Measurements from ENCODE around the gene ERFL.

The ERFL gene

GRCh38 chr19:41913538-41914423, 14.5 kb downstream of the ERFL start:
- no peak for DNase-seq (ENCODE audit: low spot score)

GRCh38 chr19:41912899-41913537, 15.2 kb downstream of the ERFL start:
- DNase-seq (ENCODE audit: low spot score): no peak

- no peak for DNase-seq (ENCODE audit: low spot score)
Measured at GRCh38 chr19:41911889-41912731, 16.1 kb downstream of the ERFL start.

GRCh38 chr19:41910992-41911888, 17.0 kb downstream of the ERFL start:
- no peak for DNase-seq (ENCODE audit: low spot score)

- no peak for DNase-seq (ENCODE audit: low spot score)
Measured at GRCh38 chr19:41910240-41910991, 17.8 kb downstream of the ERFL start.

DNA sequence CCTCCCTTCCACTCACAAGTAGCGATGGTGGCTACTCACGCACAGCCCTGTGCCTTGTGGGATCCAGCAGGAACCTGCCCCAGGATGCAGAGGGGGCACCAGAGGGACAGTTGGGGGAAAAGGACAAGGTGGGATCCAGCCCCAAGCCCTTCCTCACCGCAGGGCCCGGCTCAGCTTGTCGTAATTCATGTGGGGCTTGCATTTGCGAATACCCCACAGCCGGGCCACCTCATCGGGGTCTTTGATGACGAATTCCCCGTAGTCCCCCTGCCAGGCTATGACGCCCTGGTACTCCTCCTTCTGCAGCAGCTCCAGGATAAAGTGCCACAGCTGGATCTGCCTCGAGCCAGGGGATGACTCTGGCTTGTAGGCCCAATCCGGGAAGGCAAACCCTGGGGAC, 18.5 kb downstream of the ERFL start:
- no peak for DNase-seq (ENCODE audit: low spot score)

DNA sequence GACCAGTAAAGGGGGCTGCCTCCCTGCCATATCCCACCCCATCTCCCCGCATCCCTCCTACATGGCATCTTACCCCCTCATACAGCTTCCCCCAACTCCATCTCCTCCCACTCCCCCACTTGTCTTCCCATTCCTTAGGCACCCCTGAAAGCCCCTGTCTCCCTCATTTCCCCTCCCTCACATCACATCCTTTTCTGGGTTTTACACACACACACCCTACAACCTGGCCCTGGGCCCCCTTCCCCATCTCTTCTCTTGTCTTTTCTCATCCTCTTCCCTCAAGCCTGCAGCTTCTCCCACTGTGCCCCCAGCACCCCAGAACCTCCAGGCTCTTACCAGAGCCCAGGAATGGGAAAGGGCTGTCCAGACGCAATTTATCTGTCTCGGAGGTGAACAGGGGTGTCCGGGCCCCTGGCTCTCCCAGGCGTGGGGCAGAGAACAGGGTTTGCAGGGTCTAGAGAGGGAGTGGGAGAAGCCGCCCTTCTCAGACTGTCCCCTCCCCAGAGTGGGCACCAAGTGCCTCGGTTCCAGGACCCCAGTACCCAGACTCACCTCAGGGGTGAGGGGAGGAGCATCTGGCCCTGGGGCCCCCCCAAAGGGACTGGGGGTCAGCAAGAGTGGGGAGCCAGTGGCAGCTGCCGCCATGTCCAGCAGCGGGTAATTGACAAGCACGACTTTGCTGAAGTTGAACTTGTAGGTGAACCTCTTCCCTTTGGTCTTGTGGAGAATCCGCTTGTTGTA, 19.4 kb downstream of the ERFL start:
- no peak for DNase-seq (ENCODE audit: low spot score)

DNA sequence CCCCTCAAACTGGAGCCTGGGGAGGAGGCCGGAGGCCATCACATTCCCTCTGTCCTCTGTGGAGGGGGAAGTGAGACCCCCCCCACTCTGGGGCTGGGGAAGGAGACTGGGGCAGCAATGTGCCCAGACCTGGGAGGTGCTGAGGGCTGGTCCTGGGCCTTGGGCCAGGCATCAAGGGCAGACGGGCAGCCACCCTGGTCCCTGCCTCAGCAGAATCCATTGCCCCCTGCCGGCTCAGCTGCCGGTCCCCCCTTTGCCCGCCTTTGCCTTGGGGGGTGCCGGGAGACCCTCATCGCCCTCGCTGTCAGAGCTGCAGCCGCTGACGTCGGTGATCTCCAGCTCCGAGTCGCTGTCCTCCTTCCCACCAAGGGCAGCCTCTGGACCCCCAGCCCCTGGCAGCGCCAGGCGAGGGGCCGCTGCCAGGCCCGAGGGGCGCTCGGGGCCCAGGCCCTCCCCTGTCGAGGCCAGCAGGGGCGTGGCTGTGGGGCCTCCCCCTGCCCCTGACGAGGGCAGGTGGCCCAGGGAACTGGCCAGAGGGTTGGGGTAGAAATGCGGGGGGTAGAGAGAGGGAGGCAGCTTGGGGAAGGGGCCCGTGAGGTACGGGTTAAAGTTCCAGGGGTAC, 20.1 kb downstream of the ERFL start:
- DNase-seq (ENCODE audit: low spot score): no peak

DNA sequence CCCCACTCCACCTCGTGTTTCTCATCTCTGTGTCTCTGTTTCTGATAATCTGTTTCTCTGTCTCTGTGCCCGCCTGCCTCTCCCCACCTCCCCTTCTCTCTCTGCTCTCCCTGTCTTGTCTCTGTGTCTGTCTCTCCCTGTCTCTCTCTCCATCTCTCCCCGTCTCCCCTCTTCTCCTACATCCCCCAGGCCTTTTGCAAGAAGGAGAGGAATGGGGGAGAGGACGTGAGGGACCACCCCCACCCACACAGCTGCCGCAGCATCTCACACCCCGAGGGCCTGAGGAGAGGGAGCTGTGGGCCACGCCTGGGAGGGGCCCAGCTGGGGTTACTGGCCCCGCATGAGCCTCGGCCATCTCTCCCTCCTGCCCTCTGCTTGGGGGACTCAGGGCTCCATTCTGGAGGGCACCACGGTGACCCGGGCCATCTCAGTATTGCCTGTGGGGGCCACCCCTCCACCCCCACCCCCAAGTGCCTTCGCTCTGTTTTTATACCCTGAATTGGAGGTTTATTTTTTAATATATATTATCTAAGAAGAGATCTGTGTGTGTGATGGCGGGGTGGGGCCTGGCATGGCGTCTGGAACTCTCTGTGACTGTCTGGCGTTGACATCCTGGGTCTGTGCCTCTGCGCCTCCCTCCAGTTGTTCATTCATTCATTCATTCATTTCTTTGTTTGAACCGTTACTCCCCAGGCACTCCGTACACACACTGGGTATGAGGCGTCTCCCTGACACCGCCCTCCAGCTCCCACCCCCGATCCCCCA, 21.2 kb downstream of the ERFL start:
- DNase-seq (ENCODE audit: low spot score): no peak

DNA sequence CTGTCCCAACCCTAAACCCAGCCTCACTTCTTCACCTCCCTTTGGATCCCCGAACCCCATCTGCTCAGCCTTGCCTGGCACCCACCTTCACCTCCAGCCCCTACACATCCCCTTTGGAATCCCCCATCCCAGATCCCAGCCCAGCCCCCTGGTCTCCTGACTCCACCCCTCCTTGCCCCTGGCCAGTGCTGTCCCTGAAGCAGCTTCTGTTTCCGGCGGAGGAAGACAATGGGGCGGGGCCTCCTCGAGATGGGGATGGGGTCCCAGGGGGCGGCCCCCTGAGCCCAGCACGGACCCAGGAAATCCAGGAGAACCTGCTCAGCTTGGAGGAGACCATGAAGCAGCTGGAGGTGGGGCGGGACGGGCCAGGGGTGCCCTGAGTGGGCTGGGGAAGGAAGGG, 22.0 kb downstream of the ERFL start:
- DNase-seq (ENCODE audit: low spot score): no peak

GRCh38 chr19:41905273-41906002, 22.8 kb downstream of the ERFL start:
- DNase-seq (ENCODE audit: low spot score): no peak

GRCh38 chr19:41904118-41904870, 24.0 kb downstream of the ERFL start:
- no peak for DNase-seq (ENCODE audit: low spot score)

- DNase-seq (ENCODE audit: low spot score): no peak
Measured at GRCh38 chr19:41903193-41903953, 24.9 kb downstream of the ERFL start.

DNA sequence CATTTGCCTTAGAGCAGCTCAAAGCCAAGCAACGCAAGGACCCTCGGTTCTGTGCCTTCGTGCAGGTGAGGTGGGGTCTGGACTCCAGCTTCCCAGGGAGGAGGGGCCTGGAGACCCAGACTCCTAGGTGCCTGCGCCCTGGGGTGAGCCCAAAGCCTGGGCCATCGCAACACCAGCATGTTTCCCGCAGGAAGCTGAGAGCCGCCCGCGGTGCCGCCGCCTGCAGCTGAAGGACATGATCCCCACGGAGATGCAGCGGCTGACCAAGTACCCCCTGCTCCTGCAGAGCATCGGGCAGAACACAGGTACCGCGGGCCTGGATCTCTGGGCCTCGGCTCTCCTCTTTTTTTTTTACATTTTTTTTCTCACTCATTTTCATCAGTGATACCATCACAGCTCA, 25.7 kb downstream of the ERFL start:
- DNase-seq (ENCODE audit: low spot score): no peak

GRCh38 chr19:41901707-41902360, 26.4 kb downstream of the ERFL start:
- no peak for DNase-seq (ENCODE audit: low spot score)

- no peak for DNase-seq (ENCODE audit: low spot score)
Measured at GRCh38 chr19:41898235-41898634, 30.0 kb downstream of the ERFL start.
